Stimulated activated CD4-positive, alpha-beta T cell treated with anti-CD3 and anti-CD28 coated beads, Interleukin-15, amount 100 ng/mL, for 48 hours (primary cell): ENCODE measurements around the gene PI4KA.
"Not testable (repeated sequence)": the region's sequence is repeated elsewhere in the genome, so short reads cannot be mapped to it uniquely, and the experiment has no call there.

Experiments
- DNase-seq, 2 donors: peaks; one replicate each; pipeline ENCODE4 v3.0.0-alpha.2; 2020; ENCODE audit warnings: low read depth in 2 of 2

Gene PI4KA

DNA sequence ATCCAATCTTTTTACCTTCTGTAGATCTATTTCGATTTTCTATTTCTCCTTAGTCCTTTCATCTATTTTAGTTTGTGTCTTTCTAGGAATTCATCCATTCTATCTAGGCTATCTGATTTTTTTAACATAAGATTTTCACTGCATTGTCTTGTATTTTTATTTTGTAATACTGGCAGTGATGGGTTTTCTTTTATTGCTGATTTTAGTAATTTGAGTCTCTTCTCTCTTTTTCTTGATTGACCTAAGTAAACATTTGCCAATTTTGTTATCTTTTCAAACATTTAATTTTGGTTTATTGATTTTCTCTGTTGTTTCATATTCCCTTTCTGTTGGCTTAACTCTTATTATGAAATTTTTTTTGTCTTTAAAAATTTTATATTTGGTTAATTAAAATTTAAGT is 192.1 kb downstream of the PI4KA start:
- no peak for DNase-seq

GRCh38 chr22:20664594-20664959 is 194.0 kb downstream of the PI4KA start:
- no peak for DNase-seq

GRCh38 chr22:20663941-20664593 is 194.5 kb downstream of the PI4KA start:
- no peak for DNase-seq

GRCh38 chr22:20663137-20663828 is 195.3 kb downstream of the PI4KA start:
- DNase-seq: no peak

GRCh38 chr22:20662524-20663036 is 196.0 kb downstream of the PI4KA start:
- DNase-seq: not testable (repeated sequence)

GRCh38 chr22:20661473-20661872 is 197.1 kb downstream of the PI4KA start:
- DNase-seq: no peak

- no peak for DNase-seq
Measured at GRCh38 chr22:20660441-20661054, 198.1 kb downstream of the PI4KA start.

DNA sequence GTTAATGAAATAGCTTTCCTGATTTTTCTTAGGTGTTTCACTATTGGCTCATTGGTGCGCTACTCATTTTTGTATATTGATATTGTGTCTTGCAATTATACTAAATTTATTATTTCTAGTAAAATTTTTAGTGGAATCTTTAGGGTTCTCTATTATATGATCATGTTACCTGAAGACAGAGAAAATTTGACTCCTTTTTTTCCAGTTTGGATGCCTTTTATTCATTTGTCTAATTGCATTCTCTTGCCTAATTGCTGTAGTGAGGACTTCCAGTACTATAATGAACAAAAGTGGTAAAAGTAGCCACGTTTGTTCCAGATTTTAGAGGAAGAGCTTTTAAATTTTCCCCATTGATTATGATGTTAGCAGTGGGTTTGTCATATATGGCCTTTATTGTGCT is 198.7 kb downstream of the PI4KA start:
- DNase-seq: no peak

DNA sequence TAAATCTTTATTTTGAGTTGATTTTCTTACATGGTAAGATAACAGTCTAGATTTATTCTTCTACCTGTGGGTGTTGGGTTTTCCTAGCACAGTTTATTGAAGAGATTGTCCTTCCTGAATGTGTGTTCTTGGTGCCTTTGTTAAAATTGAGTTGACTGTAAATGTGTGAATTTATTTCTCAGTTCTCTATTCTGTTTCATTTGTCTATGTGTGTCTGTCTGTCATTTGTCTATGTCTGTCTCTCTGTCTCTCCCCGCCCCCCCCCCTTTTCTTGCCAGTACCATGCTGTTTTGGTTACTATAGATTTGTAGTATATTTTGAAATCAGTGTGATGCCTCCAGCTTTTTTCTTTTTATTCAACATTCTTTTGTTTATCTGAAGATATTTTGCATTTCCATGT is 199.4 kb downstream of the PI4KA start:
- no peak for DNase-seq

GRCh38 chr22:20658433-20659222 is 200.0 kb downstream of the PI4KA start:
- no peak for DNase-seq

DNA sequence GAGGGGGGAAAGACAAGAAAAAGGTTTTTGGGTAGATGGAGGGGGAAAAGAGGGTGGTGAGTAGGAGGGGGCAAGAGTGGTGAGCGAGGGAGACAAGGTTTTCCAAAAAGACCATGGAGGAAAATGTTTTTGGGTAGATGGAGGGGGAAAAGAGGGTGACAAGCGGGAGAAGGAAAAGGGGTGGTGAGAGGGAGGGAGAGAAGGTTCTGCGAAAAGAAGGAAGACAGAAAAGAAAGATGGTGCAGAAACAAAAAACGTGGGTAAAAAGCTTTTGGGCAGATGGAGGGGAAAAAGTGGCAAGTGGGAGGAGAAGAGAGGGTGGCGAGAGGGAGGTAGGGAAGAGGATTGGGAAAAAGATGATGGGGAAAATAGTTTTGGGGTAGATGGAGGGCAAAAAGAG is 200.6 kb downstream of the PI4KA start:
- DNase-seq: no peak
